HG03575 (cell line): ENCODE results near the gene SMURF1.
"Not testable (repeated sequence)": the region's sequence is repeated elsewhere in the genome, so short reads cannot be mapped to it uniquely, and the experiment has no call there.

Experiments
- ATAC-seq: cut with Tn5 transposase; IDR thresholded peaks from one replicate; pipeline ENCODE4 v1.9.1; 2021; ENCODE audit not compliant: unreplicated experiment, insufficient number of reproducible peaks, low FRiP score; ENCODE audit errors: extremely low read depth

The SMURF1 gene

GRCh38 chr7:99143853-99144672, at the start of gene SMURF1:
TSS of gene SMURF1 (minus strand) at chr7:99144108. CDS start at chr7:99143780, 328 bp downstream.
- no peak for ATAC-seq

GRCh38 chr7:99191869-99192596, 48.1 kb upstream of the SMURF1 start:
- no peak for ATAC-seq

DNA sequence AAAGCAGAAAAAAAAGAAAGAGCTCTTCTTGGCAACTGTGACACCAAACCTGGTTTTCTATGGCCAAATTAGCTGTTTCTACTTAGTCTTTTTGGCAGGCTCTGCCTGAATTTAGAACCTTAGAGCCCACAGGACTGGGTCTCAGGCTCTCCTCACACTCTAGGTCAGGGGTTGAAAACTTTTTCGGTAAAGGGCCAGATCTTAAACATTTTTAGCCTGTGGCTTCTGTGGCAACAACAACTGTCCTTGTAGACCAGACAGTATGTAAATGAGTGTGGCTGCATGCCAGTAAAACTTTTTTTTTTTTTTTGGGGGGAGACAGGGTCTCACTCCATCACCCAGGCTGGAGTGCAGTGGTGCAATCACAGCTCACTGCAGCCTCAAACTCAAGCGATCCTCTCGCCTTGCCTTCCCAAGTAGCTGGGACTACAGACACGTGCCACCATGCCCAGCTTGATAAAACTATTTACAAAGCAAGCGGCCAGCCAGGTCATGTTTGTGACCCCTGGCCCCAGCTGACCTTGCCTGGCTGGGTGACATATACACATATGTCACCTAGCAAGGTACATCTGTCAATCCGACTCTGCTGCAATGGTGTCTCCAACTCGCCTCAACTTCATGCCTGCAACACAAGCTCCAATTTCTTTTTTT, 46.6 kb upstream of the SMURF1 start:
- no peak for ATAC-seq

- no peak for ATAC-seq
Measured at GRCh38 chr7:99189222-99189621, 45.3 kb upstream of the SMURF1 start.

GRCh38 chr7:99188221-99188620, 44.3 kb upstream of the SMURF1 start:
- ATAC-seq, result no peak

GRCh38 chr7:99184532-99185218, 40.8 kb upstream of the SMURF1 start:
- no peak for ATAC-seq

DNA sequence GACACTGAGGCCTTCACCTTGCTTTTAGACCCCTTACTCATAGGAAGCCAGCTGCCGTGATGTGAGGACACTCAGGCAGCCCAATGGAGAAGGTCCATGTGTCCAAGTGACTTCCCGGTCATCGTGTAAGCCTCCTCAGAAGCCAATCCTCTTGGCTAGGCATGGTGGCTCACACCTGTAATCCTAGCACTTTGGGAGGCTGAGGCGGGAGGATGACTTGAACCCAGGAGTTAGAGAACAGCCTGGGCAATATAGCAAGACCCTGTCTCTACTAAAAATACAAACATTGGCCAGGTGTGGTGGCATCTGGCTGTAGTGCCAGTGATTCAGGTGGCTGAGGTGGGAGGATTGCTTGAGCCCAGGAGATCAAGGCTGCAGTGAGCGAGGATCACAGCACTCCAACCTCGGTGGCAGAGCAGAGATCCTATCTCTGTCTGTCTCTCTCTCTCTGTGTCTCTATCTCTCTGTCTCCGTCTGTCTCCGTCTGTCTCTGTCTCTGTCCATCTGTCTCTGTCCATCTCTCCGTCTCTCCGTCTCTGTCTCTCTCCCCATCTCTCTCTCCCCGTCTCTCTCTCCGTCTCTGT, 36.3 kb upstream of the SMURF1 start:
- no peak for ATAC-seq

GRCh38 chr7:99177165-99177564, 33.3 kb upstream of the SMURF1 start:
- no peak for ATAC-seq

- ATAC-seq, result no peak
Measured at GRCh38 chr7:99173787-99174186, 29.9 kb upstream of the SMURF1 start.

DNA sequence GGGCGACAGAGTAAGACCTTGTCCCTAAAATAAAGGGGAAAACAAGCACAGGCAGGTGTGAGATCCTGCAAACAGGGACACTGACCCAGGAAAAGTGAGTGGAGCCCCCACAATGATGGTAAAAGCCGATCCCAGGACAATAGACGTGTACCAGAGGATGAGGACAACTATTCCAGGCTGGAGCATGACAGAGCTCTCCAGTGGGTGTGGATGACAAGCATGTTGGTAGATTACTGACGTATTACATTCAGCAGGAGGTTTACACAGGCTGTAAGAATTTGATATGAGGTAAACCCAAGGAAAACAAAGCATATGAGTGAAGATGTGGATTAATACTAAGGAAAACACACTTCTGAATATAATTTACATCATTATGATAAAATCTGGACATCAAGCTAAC, 27.8 kb upstream of the SMURF1 start:
- no peak for ATAC-seq

DNA sequence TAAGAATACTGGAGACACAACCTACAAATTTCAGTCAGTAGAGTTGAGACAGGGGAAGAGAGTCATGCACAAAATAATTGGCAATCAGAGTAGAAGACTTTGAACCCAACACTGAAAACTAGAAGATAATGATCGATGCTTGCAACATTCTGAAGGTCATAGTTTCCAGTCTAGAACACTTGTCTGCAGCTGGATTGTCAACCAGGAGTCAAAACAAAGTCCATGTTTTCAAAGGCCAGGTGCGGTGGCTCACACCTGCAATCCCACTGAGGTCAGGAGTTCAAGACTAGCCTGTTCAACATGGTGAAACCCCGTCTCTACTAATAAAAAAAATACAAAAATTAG, 26.8 kb upstream of the SMURF1 start:
- no peak for ATAC-seq

DNA sequence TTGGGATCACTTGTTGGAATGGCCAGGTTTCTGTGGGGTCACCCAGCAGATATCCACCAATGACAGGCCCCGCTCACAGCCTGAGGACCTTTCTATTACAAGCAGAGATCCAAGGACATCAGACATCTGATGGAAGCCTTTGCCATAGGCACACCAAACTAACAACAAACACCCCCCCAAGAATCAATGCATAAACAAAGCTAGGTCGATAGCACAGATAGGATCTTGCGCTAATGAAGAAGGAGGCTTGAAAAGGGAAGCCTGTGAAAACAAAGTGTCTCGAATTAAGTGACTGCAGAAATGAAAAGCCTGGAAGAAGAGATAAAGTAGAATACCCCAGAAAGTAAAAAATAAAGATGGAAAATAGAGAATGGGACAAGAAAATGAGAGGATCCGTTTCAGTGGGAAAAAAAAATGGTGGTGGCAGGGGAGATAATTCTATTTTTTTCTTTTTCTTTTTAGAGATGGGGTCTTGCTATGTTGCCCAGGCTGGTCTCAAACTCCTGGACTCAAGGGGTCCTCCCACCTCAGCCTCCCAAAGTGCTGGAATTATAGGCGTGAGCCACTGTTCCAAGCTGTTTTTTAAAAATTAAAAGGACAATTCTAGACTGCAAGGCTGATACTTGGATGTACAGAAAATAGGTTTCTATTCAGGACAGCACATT, 26.3 kb upstream of the SMURF1 start:
- ATAC-seq, result no peak

GRCh38 chr7:99167072-99167471, 23.2 kb upstream of the SMURF1 start:
- ATAC-seq, result no peak

- ATAC-seq, result no peak
Measured at GRCh38 chr7:99165816-99166215, 21.9 kb upstream of the SMURF1 start.

DNA sequence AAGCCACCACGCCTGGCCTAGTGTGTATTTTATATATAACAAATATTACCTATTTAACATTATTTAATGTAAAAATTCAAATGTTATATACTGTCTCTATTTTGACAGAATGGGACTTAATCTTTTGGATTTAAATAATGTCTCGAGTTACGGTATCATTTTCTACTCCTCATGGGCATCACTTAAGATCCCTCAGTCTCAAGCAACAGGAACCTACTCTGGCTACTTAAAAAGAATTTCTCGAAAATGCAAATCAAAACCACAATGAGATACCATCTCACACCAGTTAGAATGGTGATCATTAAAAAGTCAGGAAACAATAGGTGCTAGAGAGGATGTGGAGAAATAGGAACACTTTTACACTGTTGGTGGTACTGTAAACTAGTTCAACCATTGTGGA, 19.8 kb upstream of the SMURF1 start:
- not testable (repeated sequence) for ATAC-seq

GRCh38 chr7:99156649-99157048, 12.7 kb upstream of the SMURF1 start:
- ATAC-seq, result no peak

DNA sequence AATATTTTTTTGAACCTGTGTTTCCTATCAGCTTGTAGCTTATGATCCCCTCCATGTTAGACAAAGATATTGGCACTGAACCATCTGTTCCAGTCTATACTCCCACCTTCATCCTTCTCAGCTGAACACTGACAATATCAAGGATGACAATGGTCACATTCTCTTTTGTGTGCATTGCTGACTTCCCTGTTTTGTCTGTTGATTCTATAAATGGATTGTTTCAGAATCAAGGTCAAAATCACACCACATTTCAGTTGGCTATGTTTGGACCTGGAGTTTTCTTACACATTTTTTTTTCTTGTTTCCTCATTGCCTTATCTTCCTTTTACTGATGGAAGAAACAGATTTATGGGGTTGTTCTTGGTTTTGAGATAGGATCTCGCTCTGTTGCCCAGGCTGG, 11.3 kb upstream of the SMURF1 start:
- ATAC-seq, result no peak

- no peak for ATAC-seq
Measured at GRCh38 chr7:99146979-99147378, 3.1 kb upstream of the SMURF1 start.

GRCh38 chr7:99143521-99143852, 421 bp downstream of the SMURF1 start:
- no peak for ATAC-seq
